K562 (cell line): ENCODE measurements around the gene MRPL41. TPM values are rescaled to one million over a fixed set of nuclear protein-coding genes. Genes with fewer than 3 reads are reported as not detected.

Experiments used
- ARID2 ChIP-seq: fragments of 450-650 bp; IDR thresholded peaks from 2 replicates; pipeline ENCODE4 v1.6.1; 2017; ENCODE audit warnings: antibody characterized with exemption, mild to moderate bottlenecking
- BCOR ChIP-seq: fragments of 450-650 bp; IDR thresholded peaks from 2 replicates; pipeline ENCODE4 v1.6.1; 2016
- BRD9 ChIP-seq: fragments of 450-650 bp; IDR thresholded peaks from 2 replicates; pipeline ENCODE4 v1.6.1; 2018; ENCODE audit warnings: low read depth; ENCODE audit not compliant: partially characterized antibody
- CC2D1A ChIP-seq: fragments of 450-650 bp; IDR thresholded peaks from 2 replicates; pipeline ENCODE4 v1.6.1; 2017; ENCODE audit warnings: mild to moderate bottlenecking
- CCNT2 ChIP-seq: IDR thresholded peaks from 2 replicates; pipeline ENCODE4 v1.6.1; 2011; ENCODE audit warnings: borderline replicate concordance, low read depth, mild to moderate bottlenecking, moderate library complexity, mixed read lengths, low read length; ENCODE audit not compliant: insufficient read length; ENCODE audit errors: extremely low read depth
- CEBPB ChIP-seq: fragments of 450-650 bp; IDR thresholded peaks from 2 replicates; pipeline ENCODE4 v1.6.1; 2016; ENCODE audit warnings: missing genetic modification characterization, missing compliant biosample characterization
- HNRNPUL1 ChIP-seq: fragments of 200-400 bp; formaldehyde crosslinking; IDR thresholded peaks from 2 replicates; pipeline ENCODE4 v1.6.1; 2017; ENCODE audit warnings: low read length
- NFATC3 ChIP-seq: fragments of 450-650 bp; IDR thresholded peaks from 2 replicates; pipeline ENCODE4 v1.6.1; 2017; ENCODE audit warnings: mild to moderate bottlenecking
- PBX2 ChIP-seq, 2 experiments: IDR thresholded peaks in 1 of 2; conservative IDR thresholded peaks in 1 of 2; 2 replicates each; pipeline ENCODE4 v1.6.1; 2016; ENCODE audit warnings: low read depth in 2 of 2, mild to moderate bottlenecking in 1 of 2, missing compliant biosample characterization in 1 of 2, missing genetic modification characterization in 1 of 2, moderate library complexity in 1 of 2
- SAFB2 ChIP-seq: fragments of 200-400 bp; formaldehyde crosslinking; IDR thresholded peaks from 2 replicates; pipeline ENCODE4 v1.6.1; 2018; ENCODE audit warnings: borderline replicate concordance, low read length, low read depth, moderate library complexity; ENCODE audit not compliant: severe bottlenecking
- THAP12 ChIP-seq: fragments of 250-450 bp; sonication (Bioruptor Pico); IDR thresholded peaks from 2 replicates; pipeline ENCODE4 v1.9.0; 2021; ENCODE audit warnings: mild to moderate bottlenecking, inconsistent platforms
- ZNF639 ChIP-seq, 2 experiments: fragments of 200-800 bp in 1 of 2; sonication (Bioruptor generic) in 1 of 2; sonication (generic) in 1 of 2; formaldehyde crosslinking in 1 of 2; IDR thresholded peaks in 1 of 2; conservative IDR thresholded peaks in 1 of 2; 2 replicates each; pipeline versions ENCODE4 v1.5.0 to v1.6.1; 2016 to 2020; ENCODE audit warnings: missing compliant biosample characterization in 1 of 2, missing genetic modification characterization in 1 of 2, missing genetic modification reagents in 1 of 2
- ZNF740 ChIP-seq, 3 experiments: fragments of 200-800 bp in 1 of 3; sonication (Bioruptor generic) in 1 of 3; sonication (generic) in 1 of 3; formaldehyde crosslinking in 1 of 3; IDR thresholded peaks; 2 replicates each; pipeline versions ENCODE4 v1.6.1 to v1.8.0; 2016 to 2022; ENCODE audit warnings: mild to moderate bottlenecking in 2 of 3, missing compliant biosample characterization in 2 of 3, missing genetic modification characterization in 2 of 3, missing genetic modification reagents in 1 of 3
- polyA plus RNA-seq, 8 experiments: library from polyadenylated mRNA; depleted of rRNA in 4 of 8; stranded (reverse) in 5 of 8; unstranded in 3 of 8; fragments of >200 nt; fragmentation: Nextera tagmentation in 2 of 8; fragmentation: Illumina TruSeq in 1 of 8; extraction: Ambion mirVana in 2 of 8; extraction: Trizol in 1 of 8; gene quantifications; 2 replicates each; pipeline versions ENCODE4 v1.2.1 to v1.2.3, GENCODE V29; 2011 to 2014; ENCODE audit warnings: inconsistent platforms in 1 of 8, missing spikeins in 1 of 8
- total RNA-seq, 7 experiments: library from RNA; depleted of rRNA in 6 of 7; stranded (reverse); fragments of >200 nt in 6 of 7; fragmentation: Illumina TruSeq in 2 of 7; extraction: Trizol in 2 of 7; gene quantifications; 2 replicates each; pipeline versions ENCODE4 v1.2.1 to v1.2.3, GENCODE V29; 2011 to 2021; ENCODE audit warnings: low replicate concordance in 1 of 7

MRPL41 gene
- total and polyA plus RNA-seq, 9 of the 15 experiments (the other 6 are each of a cell fraction or from before 2014, with no cell fraction given), result 2.6 to 259 (median 21.6) TPM

GRCh38 chr9:137552022-137552768 lies 516 bp downstream of the MRPL41 start (continued):
- TF ChIP-seq ZNF740 (CRISPR knock-in tag; IDR thresholded peaks at IDR 0.05) (0 out of 2 replicates have a peak, but pooled peaks have one; percentile 23), ZNF740 (tag; IDR thresholded peaks at IDR 0.05) (no peak), ZNF639 (CRISPR knock-in tag; conservative IDR thresholded peaks at IDR 0.05 in 1 of 2, IDR thresholded peaks at IDR 0.05 in 1 of 2) (peak in 1 of 2 experiments; percentile 17; a peak in 1 of 4 replicates), HNRNPUL1 (no peak), ARID2 (no peak), THAP12 (peak; percentile 2; the same call in 1 of the 2 replicates), BCOR (peak; percentile 42; the same call in 1 of the 2 replicates), SAFB2 (no peak), CCNT2 (peak; percentile 10), NFATC3 (no peak), PBX2 (CRISPR knock-in tag; IDR thresholded peaks at IDR 0.05; ENCODE audit: low read depth) (no peak), PBX2 (tag; conservative IDR thresholded peaks at IDR 0.05; ENCODE audit: low read depth) (no peak), CEBPB (tag) (no peak), BRD9 (no peak), CC2D1A (no peak)
